Head of caudate nucleus (tissue), 42 donors: ENCODE results near the gene GNB1L.
A peak's percentile ranks its signal among the peaks of the same experiment; 100 is the strongest.

Experiments used
- DNase-seq, 42 donors: peaks; one replicate each; pipeline versions ENCODE4 v3.0.0 to v3.0.0-alpha.2; 2020 to 2021; ENCODE audit warnings: mixed read lengths in 7 of 42
- intact Hi-C: fragments of 100-400 bp; cut with DNase I; formaldehyde crosslinking; loops from one replicate; pipeline ENCODE4 v1.15.0; 2022

GNB1L gene

DNA sequence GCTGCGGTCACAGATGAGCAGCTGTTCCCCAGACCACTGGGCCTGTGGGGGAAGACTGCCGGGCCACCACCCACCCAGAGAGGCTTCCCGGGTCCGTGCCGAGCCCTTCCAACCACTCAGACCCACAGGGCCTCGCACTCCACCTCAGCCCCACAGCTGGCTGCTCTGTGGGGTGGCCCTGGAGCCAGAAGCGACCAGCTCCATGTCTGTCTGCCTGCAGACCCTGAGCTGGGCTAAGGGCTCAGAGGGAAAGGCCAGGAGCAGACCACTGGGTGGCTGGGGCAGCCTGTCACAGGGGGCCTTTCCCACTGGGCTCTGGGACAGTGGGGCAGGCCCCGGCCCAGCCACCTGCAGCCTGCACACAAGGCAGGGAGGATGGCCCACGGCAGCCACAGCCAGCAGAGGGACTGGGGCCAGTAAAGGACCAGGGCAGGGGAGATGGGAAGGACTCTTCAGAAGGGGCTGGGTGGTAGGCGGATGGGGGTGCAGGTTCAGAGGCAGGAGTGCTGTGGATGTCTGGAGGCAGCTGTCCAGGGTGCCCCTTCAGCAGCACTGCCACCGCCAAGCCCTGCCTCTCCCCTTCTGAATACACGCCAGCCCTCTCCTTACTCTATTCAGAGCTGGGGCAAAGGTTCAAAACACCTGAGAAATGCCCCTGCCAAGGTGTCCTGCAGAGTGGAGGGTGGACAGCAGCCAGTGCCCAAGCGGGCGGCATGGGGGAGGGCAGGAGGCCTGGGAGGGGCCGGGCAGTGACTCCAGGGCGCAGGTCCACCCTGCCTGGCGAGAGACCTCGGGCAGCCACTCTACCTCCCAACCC, 32.2 kb downstream of the GNB1L start:
- intact Hi-C loops: no loop called here

DNA sequence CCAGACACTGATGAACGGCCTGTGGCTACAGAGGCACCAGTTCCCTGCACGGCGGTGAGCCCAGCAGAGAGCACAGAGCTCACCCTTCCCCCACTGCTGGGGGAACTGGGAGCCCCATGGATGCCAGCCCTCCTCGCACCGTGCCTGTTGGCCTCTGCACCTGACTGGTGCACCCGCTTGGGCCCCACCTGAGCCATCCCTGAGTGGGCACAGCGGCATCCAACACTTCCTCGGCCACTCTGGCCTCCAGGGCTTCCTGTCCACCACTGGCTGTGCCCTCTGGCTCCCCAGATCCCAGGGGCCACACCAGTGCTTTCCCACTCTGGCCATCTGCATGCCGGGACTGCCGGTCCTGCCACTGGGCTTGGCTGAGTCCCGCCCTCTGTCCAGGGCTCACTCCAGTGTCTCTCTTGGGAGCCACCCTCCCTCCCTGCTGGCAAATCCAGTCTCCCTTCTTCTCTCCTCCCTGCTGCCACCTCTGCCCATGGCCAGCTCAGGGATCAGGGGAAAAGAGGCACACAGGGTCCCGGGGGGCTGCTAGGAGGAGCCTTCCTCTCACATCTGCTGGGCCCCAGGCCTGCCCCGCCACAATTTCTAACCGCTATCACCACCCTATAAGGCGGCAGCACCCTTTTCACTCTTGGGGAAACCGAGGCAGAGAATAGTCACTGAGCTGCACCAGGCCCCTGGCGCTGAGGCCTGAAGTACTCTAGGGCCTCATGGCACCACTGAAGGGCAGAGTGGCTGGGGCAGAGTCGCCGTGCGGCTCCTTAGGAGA, 33.0 kb downstream of the GNB1L start:
- DNase-seq: peak in 17 of 42 donors; percentile 1 to 33 (median 4)
- intact Hi-C loops: no loop called here

More for the DNA sequence above, 32.2 kb downstream of the GNB1L start:
- DNase-seq: peak in 19 of 42 donors; percentile 1 to 28 (median 7)

GRCh38 chr22:19820880-19821522, 33.7 kb downstream of the GNB1L start:
- peak in 18 of 42 donors; percentile 0 to 29 (median 9) for DNase-seq
- intact Hi-C loops: no loop called here

GRCh38 chr22:19819911-19820879, 34.5 kb downstream of the GNB1L start:
- intact Hi-C loops: no loop called here
- DNase-seq: peak in 17 of 42 donors; percentile 1 to 39 (median 6)

GRCh38 chr22:19819208-19819910, 35.3 kb downstream of the GNB1L start:
- intact Hi-C loops: no loop called here
- peak in 16 of 42 donors; percentile 0 to 31 (median 4) for DNase-seq

DNA sequence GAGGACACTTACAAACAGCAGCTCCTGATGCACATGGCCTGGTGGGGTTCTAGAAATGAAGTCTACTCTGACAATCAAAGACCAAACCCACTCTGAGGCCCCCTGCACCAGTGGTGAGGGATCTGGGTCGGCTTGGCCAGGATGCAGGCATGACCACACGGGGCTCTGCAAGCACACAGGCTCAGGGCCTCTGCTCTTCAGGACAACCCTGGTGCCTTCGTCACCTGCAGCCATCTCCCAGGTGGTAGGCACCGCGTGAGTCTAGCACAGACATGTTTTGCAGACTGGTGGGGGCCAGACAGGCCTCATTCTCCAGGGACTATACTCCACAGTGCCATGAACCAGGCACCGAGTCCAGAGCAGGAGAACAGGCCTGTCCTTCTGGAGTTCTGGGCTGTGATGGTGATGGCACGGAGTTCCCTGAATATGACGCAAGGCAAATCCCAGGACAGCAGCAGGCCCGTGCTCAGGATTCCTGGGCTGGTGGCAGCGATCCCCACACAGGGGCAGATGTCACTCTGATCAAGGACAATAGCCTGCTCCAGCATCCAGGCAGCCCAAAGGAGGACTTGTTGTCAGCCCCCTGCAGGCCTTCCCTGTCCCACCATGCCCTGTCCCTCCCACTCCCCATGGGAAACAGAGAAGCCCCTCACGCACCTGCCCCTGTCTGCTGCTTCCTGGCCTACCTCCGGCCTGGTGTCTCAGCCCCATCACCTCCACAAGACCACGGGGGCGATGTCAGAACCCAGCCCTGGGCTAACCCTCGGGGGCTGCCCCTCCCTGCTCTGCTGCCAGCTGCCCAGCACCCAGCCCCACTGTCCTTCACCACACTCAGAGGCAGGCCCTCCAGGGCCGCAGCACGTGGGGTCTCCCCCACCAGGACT, 36.1 kb downstream of the GNB1L start:
- intact Hi-C loops: no loop called here

DNA sequence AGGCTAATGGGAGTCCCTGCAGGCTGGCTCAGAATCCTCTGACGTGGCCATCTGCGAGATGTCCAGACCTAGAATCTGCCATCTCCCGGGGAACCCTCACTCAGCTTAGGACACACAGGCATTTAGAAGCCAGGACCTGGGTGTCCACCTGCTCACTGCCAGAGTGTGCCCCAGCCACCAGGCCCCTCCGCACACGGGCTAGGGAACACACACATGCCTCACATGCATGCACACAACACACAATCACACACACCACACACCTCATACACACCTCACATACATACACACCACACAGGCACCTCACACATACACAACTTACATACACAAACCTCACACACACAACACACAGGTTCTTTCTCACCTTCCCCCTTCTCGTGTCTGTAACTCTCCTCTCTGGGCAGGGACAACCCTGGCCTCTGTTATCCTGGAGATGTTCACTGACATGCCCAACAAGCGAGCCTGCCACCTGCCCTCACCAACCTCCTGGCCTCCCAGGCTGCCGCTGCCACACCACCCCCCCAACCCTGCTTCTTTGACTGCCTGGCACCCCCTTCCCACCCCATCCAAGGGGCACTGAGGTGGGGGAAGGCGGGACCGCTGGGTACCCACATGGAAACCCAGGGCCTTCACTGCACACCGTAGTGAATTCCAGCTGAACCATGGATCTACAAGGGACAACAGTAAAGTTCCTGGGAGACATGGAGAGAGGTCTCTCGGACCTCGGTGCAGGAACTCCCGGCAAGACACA, 38.1 kb downstream of the GNB1L start:
- DNase-seq: peak in 15 of 42 donors; percentile 1 to 26 (median 9)
- intact Hi-C loops: no loop called here

More for the DNA sequence above, 36.1 kb downstream of the GNB1L start:
- peak in 19 of 42 donors; percentile 0 to 26 (median 6) for DNase-seq

GRCh38 chr22:19815823-19816290, 38.8 kb downstream of the GNB1L start:
- DNase-seq: peak in 11 of 42 donors; percentile 1 to 31 (median 9)
- intact Hi-C loops: no loop called here

GRCh38 chr22:19815093-19815822, 39.4 kb downstream of the GNB1L start:
- intact Hi-C loops: no loop called here
- peak in 15 of 42 donors; percentile 1 to 36 (median 7) for DNase-seq

GRCh38 chr22:19814428-19814827, 40.2 kb downstream of the GNB1L start:
- intact Hi-C loops: no loop called here
- DNase-seq: peak in 8 of 42 donors; percentile 0 to 29 (median 6)

DNA sequence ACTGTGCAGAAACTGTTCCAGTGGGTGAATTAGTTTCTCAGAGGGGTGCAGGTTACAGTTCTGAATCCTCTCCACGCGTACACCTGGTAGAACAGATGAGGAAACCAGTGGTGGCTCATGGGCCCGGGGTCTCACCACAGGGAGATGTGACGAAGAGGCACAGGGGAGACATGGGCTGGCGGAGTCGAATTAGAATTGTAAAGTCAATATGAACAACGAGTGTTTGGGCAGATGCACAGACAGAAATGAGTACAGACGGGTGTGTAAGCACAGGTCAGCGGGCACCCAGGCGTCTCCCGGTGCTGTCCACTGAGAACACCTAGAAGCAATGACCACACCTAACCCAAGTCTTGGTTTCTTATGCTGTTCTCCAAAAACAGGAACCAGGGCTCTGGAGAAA, 41.8 kb downstream of the GNB1L start:
- peak in 13 of 42 donors; percentile 1 to 19 (median 7) for DNase-seq

DNA sequence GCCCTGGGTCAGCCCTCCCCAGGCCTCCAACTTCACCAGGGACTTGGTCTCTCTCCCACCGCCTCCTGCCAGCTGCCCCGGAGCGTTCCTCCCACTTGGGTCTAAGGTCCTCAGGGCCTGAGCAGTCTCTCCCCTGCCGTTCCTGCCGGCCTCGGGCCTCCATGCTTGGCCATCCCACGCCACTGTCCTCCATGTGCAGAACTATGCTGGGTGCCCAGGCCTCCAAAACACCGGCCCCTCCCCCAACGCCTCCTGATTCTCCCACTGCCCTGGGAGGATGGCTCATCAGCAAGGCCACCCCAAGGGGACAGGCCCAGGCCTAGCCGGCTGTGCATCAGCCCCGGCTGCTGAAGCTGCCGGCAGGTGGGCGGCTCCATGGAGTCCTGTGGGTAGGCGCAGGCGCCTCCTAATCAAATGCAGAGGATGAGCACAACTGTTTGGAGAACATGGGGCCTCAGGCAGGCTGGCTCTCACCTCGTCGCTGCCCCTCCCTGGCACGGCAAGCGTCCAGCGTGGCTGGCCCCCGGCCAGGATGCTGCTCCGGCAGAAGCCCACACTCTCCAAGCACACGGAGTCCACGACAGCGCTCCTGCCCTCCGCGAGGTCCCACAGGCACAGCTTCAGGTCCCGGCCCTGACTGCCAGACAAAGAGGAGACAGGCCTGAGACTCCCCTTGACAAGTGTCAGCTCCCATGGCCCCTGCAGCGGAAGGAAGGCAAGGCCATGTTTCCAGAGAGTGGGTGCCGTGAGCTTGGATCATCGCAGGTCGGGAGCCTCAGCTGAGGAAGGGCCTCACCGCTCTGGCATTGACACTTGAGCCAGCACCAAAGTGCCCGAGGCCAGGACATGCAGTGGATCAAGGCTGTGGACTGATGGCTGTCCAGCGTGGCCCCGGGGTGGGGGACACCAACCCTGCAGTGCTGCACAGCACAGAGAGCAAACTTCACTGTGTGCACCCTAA, 42.6 kb downstream of the GNB1L start:
- peak in 28 of 42 donors; percentile 7 to 64 (median 32) for DNase-seq
- intact Hi-C loops: no loop called here

More for the DNA sequence above, 41.8 kb downstream of the GNB1L start:
- intact Hi-C loops: no loop called here

DNA sequence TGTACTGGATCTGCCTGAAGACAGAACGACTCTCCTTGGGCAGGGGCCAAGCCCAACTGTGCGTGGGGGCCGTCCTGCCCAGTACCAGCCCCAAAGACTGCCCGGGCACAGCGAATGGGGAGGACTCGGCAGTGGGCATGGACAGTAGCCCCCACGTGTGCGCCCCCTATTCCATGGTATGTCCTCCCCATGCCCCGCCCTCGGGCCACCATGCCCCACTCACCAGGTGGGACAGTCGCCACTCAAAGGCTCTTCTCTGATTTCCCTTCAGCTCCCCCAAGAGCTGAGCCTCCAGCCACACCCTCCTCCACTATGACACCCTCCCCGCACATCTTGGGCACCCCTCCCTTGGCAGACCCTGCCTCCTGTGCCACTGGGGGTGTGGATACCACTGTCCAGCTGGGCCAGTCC, 43.5 kb downstream of the GNB1L start:
- intact Hi-C loops: no loop called here
- DNase-seq: peak in 11 of 42 donors; percentile 1 to 29 (median 12)
